Muscle layer of duodenum (tissue), 2 donors: ENCODE measurements around the gene RNU4-1.

Experiments used
- H3K27ac ChIP-seq: one replicate; pipeline ENCODE4 v1.7.0; 2013; ENCODE audit warnings: mild to moderate bottlenecking, low read length
- H3K27me3 ChIP-seq: one replicate; pipeline ENCODE4 v1.7.0; 2013; ENCODE audit warnings: low read depth, mild to moderate bottlenecking, control low read depth, low read length
- H3K36me3 ChIP-seq, 2 donors: one replicate each; pipeline ENCODE4 v1.7.0; 2013; ENCODE audit warnings: low read length in 2 of 2, control low read depth in 1 of 2, mild to moderate bottlenecking in 1 of 2; ENCODE audit not compliant: insufficient read depth in 2 of 2, control insufficient read depth in 1 of 2
- H3K4me1 ChIP-seq, 2 donors: one replicate each; pipeline ENCODE4 v1.7.0; 2013; ENCODE audit warnings: low read length in 2 of 2, mild to moderate bottlenecking in 2 of 2, control low read depth in 1 of 2, moderate library complexity in 1 of 2; ENCODE audit not compliant: insufficient read depth in 2 of 2, control insufficient read depth in 1 of 2
- H3K4me3 ChIP-seq, 2 donors: one replicate each; pipeline ENCODE4 v1.7.0; 2013; ENCODE audit warnings: low read length in 2 of 2, low read depth in 1 of 2, mild to moderate bottlenecking in 1 of 2
- H3K9me3 ChIP-seq, 2 donors: one replicate each; pipeline ENCODE4 v1.7.0; 2013; ENCODE audit warnings: low read length in 2 of 2, control low read depth in 1 of 2, mild to moderate bottlenecking in 1 of 2; ENCODE audit not compliant: control insufficient read depth in 1 of 2
- donor health status: healthy.

The RNU4-1 gene

DNA sequence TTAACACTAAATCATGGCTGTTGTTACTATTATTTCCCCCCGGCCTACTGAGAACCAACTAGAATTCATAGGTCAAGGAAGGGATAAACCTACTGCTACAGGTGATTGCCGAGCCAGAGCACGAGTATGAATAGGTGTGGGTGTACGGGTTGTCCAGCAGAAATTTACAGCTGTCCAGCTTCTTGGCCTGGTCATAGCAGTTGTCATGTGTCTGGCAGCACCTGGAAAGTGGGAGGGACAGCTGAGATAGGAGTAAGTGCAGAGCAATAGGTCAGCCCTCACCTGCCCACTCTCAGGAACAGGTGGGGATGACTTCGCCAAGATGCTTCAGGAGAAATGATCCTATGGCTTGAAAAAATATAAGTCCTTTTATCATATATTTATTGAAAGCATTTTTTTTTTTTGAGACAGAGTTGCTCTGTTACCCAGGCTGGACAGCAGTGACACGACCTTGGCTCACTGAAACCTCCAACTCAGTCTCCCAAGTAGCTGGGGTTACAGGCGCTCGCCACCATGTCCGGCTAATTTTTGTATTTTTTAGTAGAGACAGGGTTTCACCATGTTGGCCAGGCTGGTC lies 31.9 kb upstream of the RNU4-1 start:
- H3K4me3 ChIP-seq, result no peak overlapping the region
- no peaks in the 10 kb centered on the region for H3K27me3 ChIP-seq
- H3K9me3 ChIP-seq, result no peaks in the 10 kb centered on the region
- H3K27ac ChIP-seq, result no peak overlapping the region
- H3K36me3 ChIP-seq, result no peaks in the 10 kb centered on the region
- H3K4me1 ChIP-seq, result no peaks in the 10 kb centered on the region

GRCh38 chr12:120323772-120324171 lies 30.7 kb upstream of the RNU4-1 start:
- Histone ChIP-seq H3K27ac (no peak overlapping the region), H3K36me3 (no peaks in the 10 kb centered on the region), H3K4me3 (no peak overlapping the region), H3K27me3 (no peaks in the 10 kb centered on the region), H3K4me1 (no peaks in the 10 kb centered on the region), H3K9me3 (no peaks in the 10 kb centered on the region)

DNA sequence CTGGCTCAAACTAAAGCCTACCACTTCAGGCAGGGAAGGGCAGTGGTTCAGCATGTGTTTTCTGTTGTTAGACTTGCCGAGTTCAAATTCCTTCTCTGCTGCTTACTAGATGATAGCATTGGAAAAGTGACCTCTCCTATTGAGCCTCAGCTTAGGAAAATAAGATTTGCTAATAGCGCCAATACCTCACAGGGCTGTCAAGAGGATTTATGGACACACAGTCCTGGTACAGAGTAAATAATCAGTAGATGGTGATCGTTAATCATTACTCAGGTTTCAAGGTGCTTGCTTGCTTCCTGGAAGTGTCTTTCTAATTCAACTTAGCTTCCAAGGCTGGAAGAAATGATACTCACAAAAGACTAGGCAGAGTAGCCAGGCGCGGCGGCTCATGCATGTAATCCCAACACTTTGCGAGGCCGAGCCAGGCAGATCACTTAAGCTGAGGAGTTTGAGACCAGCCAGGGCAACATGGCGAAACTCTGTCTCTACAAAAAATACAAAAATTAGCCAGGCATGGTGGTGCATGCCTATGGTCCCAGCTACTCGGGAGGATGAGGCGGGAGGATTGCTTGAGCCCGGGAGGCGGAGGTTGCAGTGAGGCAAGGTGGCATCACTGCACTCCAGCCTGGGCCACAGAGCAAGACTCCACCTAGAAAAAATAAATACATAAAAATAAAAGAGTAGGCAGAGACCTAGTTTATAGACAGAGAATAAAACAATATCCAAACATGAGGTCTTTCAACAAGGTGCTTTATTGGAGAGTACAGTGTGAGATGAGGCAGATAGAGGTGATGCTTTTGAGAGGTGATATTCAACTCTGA lies 28.6 kb upstream of the RNU4-1 start:
- Histone ChIP-seq H3K9me3 (no peaks in the 10 kb centered on the region), H3K4me1 (peaks cover 4% of the 10 kb centered on the region in 2 donors), H3K4me3 (no peak overlapping the region), H3K36me3 (no peaks in the 10 kb centered on the region), H3K27ac (no peak overlapping the region), H3K27me3 (no peaks in the 10 kb centered on the region)

DNA sequence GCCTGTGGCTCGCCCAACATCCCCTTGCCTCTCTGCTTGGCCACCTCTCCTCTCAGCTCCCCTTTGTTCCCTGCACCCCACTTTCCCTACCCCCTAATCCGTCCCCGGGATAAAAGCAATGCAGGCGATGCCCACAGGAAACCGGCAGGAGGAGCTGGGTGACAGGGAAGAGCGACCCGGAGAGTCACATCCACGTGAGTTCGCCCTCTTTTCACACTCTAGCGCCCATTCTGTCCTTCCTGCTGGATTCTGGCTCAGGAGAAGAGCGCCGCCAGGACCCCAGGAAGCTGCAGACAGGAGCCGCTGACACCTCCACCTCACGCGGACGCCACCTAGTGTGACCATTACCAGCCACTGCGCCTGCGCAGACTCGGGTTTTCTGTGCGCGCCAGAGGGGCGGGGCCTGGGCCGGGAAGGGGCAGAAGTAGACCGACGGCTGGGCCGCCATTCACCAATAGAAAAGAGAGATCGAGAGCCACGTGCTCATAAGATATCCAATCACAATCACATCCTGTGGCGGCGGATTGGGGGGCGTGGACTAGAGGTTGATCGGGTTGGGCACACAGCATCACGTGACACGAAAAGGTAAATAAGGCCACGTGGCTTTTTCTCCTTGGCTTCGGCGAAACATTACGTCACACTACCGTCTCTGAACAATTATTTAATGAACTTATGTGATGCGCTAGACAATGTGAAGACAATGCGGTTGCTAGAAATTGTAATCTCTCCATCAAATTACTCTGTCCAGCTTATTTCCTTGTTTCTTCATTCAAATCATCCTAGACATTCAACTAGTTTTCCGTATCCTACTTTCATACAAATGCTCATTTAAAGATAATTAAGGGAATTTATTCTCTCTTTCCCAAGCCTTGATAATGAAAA lies 24.4 kb upstream of the RNU4-1 start:
- Histone ChIP-seq H3K9me3 (no peaks in the 10 kb centered on the region), H3K4me3 (peak overlapping the region; percentile 70 to 74)

DNA sequence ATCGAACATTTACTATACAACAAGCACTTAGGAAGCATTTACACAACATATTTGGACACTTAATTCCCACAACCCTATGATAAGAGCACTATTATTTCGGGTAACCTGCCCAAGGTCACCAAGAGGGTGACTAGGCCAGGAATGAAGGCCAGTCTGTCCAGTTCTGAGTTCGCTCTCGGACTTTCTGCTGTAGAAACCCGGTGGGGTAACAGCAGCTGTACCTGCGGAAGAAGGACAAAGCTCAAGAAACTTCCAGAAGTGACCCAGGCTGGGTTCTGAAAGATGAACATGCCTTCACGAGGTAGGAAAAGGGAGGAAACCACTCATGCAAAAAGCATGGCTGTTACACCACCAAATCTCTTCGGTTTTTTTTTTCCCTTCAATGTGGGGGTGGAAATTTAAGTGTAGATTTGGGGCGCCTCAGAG lies 23.8 kb upstream of the RNU4-1 start:
- Histone ChIP-seq H3K9me3 (no peaks in the 10 kb centered on the region), H3K4me1 (peaks cover 4% of the 10 kb centered on the region in 2 donors), H3K4me3 (peak overlapping the region; percentile 70 to 74), H3K27me3 (no peaks in the 10 kb centered on the region), H3K36me3 (no peaks in the 10 kb centered on the region), H3K27ac (peak overlapping the region; percentile 91)

More for the DNA sequence above, 24.4 kb upstream of the RNU4-1 start:
- Histone ChIP-seq H3K4me1 (peaks cover 4% of the 10 kb centered on the region in 2 donors), H3K27me3 (no peaks in the 10 kb centered on the region), H3K36me3 (no peaks in the 10 kb centered on the region), H3K27ac (peak overlapping the region; percentile 91)

DNA sequence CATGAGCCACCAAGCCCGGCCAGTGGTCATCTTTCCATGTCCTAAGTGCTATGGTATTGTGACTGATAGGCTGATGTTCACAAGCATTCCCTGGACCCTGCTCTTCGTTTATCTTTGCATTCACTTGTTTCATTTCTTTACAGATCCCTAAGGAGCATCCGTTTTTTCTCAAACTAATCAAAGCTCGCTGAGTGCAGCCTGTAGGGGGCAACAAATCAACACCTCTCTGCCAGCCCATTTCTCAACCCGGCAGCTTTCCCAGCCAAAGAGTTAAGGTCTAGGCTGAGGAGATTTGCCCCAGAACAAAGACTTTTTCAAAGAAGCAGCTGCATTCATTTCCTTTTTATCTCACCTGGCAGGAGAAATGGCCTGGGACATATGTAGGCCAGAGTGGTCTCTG lies 21.2 kb upstream of the RNU4-1 start:
- peaks cover 4% of the 10 kb centered on the region in 2 donors for H3K4me1 ChIP-seq
- no peaks in the 10 kb centered on the region for H3K9me3 ChIP-seq
- no peak overlapping the region for H3K4me3 ChIP-seq
- no peak overlapping the region for H3K27ac ChIP-seq
- no peaks in the 10 kb centered on the region for H3K36me3 ChIP-seq
- no peaks in the 10 kb centered on the region for H3K27me3 ChIP-seq

DNA sequence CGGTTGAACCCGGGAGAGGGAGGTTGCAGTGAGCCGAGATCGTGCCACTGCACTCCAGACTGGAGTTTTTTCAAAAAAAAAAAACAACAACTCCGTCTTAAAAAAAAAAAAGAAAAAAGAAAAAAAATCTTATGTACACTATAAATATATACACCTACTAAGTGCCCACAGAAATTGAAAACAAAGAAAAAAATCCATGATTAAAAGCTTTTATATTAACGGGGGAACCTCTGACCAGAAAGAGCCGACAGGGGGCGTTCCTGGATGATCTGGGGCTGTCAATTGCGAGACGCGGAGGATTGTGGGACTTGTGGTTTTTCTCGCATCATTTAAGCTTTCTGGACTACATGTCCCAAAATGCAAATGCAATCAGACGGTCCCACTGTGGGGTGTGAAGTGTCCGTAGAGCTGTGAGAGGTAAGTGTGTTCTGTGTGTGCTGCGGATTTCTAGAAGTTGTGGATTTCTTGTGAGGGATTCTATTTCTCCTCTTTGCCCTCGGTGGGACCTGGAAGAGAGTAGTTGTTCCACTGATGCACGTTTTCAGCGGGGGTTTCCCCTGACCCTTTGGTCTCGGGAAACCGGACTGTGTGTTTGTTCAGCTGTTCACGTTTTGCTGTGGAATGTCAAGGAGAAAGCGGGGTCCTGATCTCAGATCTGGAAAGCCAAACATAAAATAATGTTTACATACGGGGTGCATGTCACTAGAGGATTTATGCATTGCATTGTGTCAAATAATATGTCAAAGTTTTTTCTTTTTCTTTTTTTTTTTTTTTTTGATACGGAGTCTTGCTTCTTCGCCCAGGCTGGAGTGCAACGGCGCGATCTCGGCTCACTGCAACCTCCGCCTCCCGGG lies 9.2 kb upstream of the RNU4-1 start, which contains the start of gene SIRT4:
Gene SIRT4 (plus strand): TSS at position 360 of the 854 bp plus-strand sequence. CDS start 1,241 bp downstream, outside the sequence.
- Histone ChIP-seq H3K27me3 (no peaks in the 10 kb centered on the region), H3K4me3 (peak within 1 kb of the TSS; percentile 71 to 99), H3K9me3 (no peaks in the 10 kb centered on the region), H3K27ac (peak within 1 kb of the TSS; percentile 82), H3K36me3 (no peaks in the 10 kb centered on the region), H3K4me1 (peaks cover 0 to 9% of the 10 kb centered on the region in 2 donors)

- peaks cover 0 to 8% of the 10 kb centered on the region in 2 donors for H3K4me1 ChIP-seq
- no peaks in the 10 kb centered on the region for H3K27me3 ChIP-seq
- H3K4me3 ChIP-seq, result peak overlapping the region; percentile 67 to 75
- H3K36me3 ChIP-seq, result peaks cover 0 to 3% of the 10 kb centered on the region in 2 donors
- H3K9me3 ChIP-seq, result no peaks in the 10 kb centered on the region
- H3K27ac ChIP-seq, result peak overlapping the region; percentile 98
Measured at GRCh38 chr12:120292411-120292660, 701 bp downstream of the RNU4-1 start.

DNA sequence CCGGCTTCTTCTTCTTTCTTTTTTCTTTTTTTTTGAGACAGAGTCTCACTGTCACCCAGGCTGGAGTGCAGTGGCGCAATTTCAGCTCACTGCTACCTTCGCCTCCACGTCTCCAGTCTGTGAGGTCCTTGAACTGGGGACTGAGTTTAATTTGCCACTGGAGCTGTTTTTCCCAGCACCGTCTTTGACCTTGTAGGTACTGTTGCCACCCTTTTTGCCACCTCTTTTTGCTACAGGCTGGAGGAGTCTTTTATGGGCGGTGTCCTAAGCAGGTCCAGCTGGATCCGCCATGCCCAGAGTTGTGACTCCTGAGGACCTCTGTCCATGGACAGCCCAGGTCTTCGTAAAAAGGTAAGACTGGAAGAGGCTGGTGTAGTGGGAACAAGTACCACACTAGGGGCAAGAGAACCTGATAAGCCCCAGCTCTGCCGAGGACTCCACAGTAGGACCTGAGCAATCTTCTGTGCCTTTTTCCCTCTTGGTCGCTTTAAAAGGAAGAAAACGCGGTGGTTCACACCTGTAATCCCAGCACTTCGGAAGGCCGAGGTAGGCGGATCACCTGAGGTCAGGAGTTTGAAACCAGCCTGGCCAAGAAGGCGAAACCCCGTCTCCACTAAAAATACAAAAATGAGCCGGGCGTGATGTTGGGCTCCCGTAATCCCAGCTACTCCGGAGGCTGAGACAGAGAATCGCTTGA lies 2.3 kb downstream of the RNU4-1 start:
- Histone ChIP-seq H3K9me3 (no peaks in the 10 kb centered on the region), H3K27me3 (no peaks in the 10 kb centered on the region), H3K4me3 (peak overlapping the region; percentile 23 to 67), H3K27ac (peak overlapping the region; percentile 98), H3K4me1 (peaks cover 0 to 8% of the 10 kb centered on the region in 2 donors), H3K36me3 (peaks cover 0 to 3% of the 10 kb centered on the region in 2 donors)

- H3K27me3 ChIP-seq, result no peaks in the 10 kb centered on the region
- H3K4me1 ChIP-seq, result peaks cover 0 to 8% of the 10 kb centered on the region in 2 donors
- H3K27ac ChIP-seq, result no peak overlapping the region
- peaks cover 0 to 3% of the 10 kb centered on the region in 2 donors for H3K36me3 ChIP-seq
- no peak overlapping the region for H3K4me3 ChIP-seq
- H3K9me3 ChIP-seq, result no peaks in the 10 kb centered on the region
Measured at GRCh38 chr12:120287491-120287890, 5.5 kb downstream of the RNU4-1 start.
